ENCODE measurements around the gene EIF5AL1. TPM values are rescaled to one million over a fixed set of nuclear protein-coding genes. Genes with fewer than 3 reads are reported as not detected.

Gene EIF5AL1
- total and polyA plus RNA-seq, 11 donors, result 0.06 to 0.97 (median 0.38) TPM; not detected in 1

DNA sequence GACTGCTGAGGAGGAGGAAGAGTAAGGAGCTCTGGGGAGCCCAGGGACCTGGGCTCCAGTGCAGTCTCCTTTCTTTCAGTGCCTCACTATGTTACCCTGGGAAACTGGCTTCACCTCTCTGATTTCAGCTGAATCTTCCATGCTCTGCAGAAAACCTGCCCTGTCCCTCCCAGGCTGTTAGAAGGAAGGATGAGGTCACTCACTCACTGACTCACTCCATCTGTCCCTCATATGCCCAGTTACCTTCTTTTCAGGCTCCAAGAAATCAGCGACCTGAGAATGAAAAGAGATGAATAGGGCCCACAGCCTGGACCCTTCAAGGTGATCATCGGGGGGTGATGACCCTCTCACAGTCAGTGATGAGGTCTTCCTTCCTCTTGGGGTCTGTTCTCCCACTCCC, 47.4 kb downstream of the EIF5AL1 start:
- no peak for DNase-seq

GRCh38 chr10:79560160-79560709, 47.9 kb downstream of the EIF5AL1 start, which contains the start of gene SFTPA2:
Gene SFTPA2 (minus strand): TSS chr10:79560407. CDS start chr10:79559483, 924 bp downstream.
- H3K27ac ChIP-seq, result no peak within 1 kb of the TSS
- no peak within 1 kb of the TSS for H3K4me3 ChIP-seq
- peaks cover 0 to 7% (median 0%) of the 10 kb centered on the region in 12 donors for H3K4me1 ChIP-seq
- ATAC-seq (no peak), DNase-seq (no peak)
- intact Hi-C loops (cut with DNase I), result loop anchor here in 6 of 10 donors (5.0 to 10.0 kb wide), 6 partner anchors 365 to 692 kb away; no protein-coding TSS in a partner anchor
- H3K27me3 ChIP-seq, result peaks cover 0 to 14% (median 0%) of the 10 kb centered on the region in 9 donors
- TF ChIP-seq CTCF (IDR thresholded peaks at IDR 0.05) (no peak), POLR2A (IDR thresholded peaks at IDR 0.05) (no peak)
- H3K9me3 ChIP-seq, result no peaks in the 10 kb centered on the region
- 85 to 100% (median 89%) methylated on average over 1 of the region's 1 CpG for WGBS, 4 donors
- no peaks in the 10 kb centered on the region for H3K36me3 ChIP-seq

More for the DNA sequence above, 47.4 kb downstream of the EIF5AL1 start:
- no peak for TF ChIP-seq POLR2A (IDR thresholded peaks at IDR 0.05)
- TF ChIP-seq CTCF (IDR thresholded peaks at IDR 0.05), result no peak
- WGBS, 4 donors, result 70 to 82% (median 78%) methylated on average over 2 of the region's 2 CpGs
- intact Hi-C loops (cut with DNase I), result loop anchor here in 7 of 10 donors (5.0 to 10.0 kb wide), 6 partner anchors 365 to 693 kb away; no protein-coding TSS in a partner anchor
- Histone ChIP-seq H3K9me3 (no peaks in the 10 kb centered on the region), H3K36me3 (no peaks in the 10 kb centered on the region), H3K27me3 (peaks cover 0 to 14% (median 0%) of the 10 kb centered on the region in 9 donors), H3K4me1 (peaks cover 0 to 7% (median 0%) of the 10 kb centered on the region in 12 donors), H3K27ac (no peak overlapping the region), H3K4me3 (no peak overlapping the region)
- ATAC-seq, result no peak

DNA sequence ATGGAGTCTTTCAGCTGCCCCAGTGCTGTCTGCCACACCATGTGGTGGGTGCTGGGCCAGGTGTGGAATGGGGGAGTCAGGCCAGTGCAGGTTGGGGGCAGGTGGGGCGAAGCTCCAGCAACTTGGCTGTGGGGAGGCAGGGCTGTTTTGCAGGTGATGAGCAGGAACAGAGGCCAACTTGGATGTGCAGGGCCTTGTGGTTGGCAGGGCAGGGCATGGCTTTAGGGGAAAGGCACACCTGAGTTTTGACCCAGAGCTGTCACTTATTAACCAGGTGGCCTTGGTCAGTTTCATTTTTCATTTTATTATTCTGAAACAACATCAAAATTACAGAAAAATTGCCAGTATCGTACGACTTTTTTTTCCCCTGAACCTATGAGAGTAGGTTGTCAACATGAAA, 48.9 kb downstream of the EIF5AL1 start:
- intact Hi-C loops (cut with DNase I), result loop anchor here in 6 of 10 donors (5.0 to 10.0 kb wide), 6 partner anchors 364 to 691 kb away; no protein-coding TSS in a partner anchor
- TF ChIP-seq CTCF (IDR thresholded peaks at IDR 0.05), result no peak
- TF ChIP-seq POLR2A (IDR thresholded peaks at IDR 0.05), result no peak
- WGBS, 4 donors, result 86 to 91% (median 88%) methylated on average over 3 of the region's 3 CpGs
- Histone ChIP-seq H3K4me1 (peaks cover 0 to 7% (median 0%) of the 10 kb centered on the region in 12 donors), H3K4me3 (no peak overlapping the region), H3K27ac (no peak overlapping the region), H3K36me3 (no peaks in the 10 kb centered on the region), H3K9me3 (no peaks in the 10 kb centered on the region), H3K27me3 (peaks cover 0 to 14% (median 0%) of the 10 kb centered on the region in 9 donors)
- DNase-seq, result no peak
- ATAC-seq, result no peak

GRCh38 chr10:79562135-79562756, 49.9 kb downstream of the EIF5AL1 start:
- DNase-seq (peak; percentile 43 to 81 (median 66)), ATAC-seq (peak; percentile 69 to 91 (median 75))
- WGBS, 4 donors, result 11 to 20% (median 15%) methylated on average over 17 of the region's 17 CpGs
- Histone ChIP-seq H3K27ac (no peak overlapping the region), H3K9me3 (no peaks in the 10 kb centered on the region), H3K36me3 (no peaks in the 10 kb centered on the region), H3K4me1 (peaks cover 0 to 7% (median 0%) of the 10 kb centered on the region in 12 donors), H3K4me3 (peak overlapping the region in 4 of 12 donors; percentile 17 to 35 (median 20)), H3K27me3 (peaks cover 0 to 14% (median 0%) of the 10 kb centered on the region in 9 donors)
- intact Hi-C loops (cut with DNase I), result loop anchor here in 7 of 10 donors (1.0 to 10.0 kb wide), 8 partner anchors 363 to 690 kb away; no protein-coding TSS in a partner anchor
- TF ChIP-seq POLR2A (IDR thresholded peaks at IDR 0.05), result no peak
- peak; percentile 69 to 89 (median 76) for TF ChIP-seq CTCF (IDR thresholded peaks at IDR 0.05)
